Mesendoderm (in vitro differentiated cells): ENCODE data around the gene IL1RAPL1.

Experiments
- DNase-seq: peaks from one replicate; pipeline ENCODE4 v3.0.0; 2013
- H2AK5ac ChIP-seq: 2 replicates; pipeline ENCODE4 v1.6.1; 2013; ENCODE audit warnings: low read length, inconsistent platforms
- H2BK120ac ChIP-seq: 2 replicates; pipeline ENCODE4 v1.6.1; 2013; ENCODE audit warnings: low read depth, mild to moderate bottlenecking, low read length, moderate library complexity, mixed read lengths
- H2BK15ac ChIP-seq: replicated peaks from 2 replicates; pipeline ENCODE4 v1.6.1; 2013; ENCODE audit warnings: low read depth, mild to moderate bottlenecking, moderate library complexity
- H2BK5ac ChIP-seq: 2 replicates; pipeline ENCODE4 v1.6.1; 2013; ENCODE audit warnings: low read length, inconsistent platforms
- H3K18ac ChIP-seq: 2 replicates; pipeline ENCODE4 v1.6.1; 2013; ENCODE audit warnings: mild to moderate bottlenecking, low read length, mixed read lengths
- H3K23ac ChIP-seq: one replicate; pipeline ENCODE4 v1.6.1; 2013; ENCODE audit warnings: low read length
- H3K27ac ChIP-seq: 2 replicates; pipeline ENCODE4 v1.5.1; 2013; ENCODE audit warnings: low read depth, mild to moderate bottlenecking, inconsistent platforms, low read length, moderate library complexity
- H3K27me3 ChIP-seq: 2 replicates; pipeline ENCODE4 v1.6.1; 2013; ENCODE audit warnings: low read length, control low read depth, mild to moderate bottlenecking, inconsistent platforms; ENCODE audit not compliant: insufficient read depth, poor library complexity
- H3K36me3 ChIP-seq: 2 replicates; pipeline ENCODE4 v1.6.1; 2013; ENCODE audit warnings: low read length, inconsistent platforms; ENCODE audit not compliant: control insufficient read depth, insufficient read depth
- H3K4ac ChIP-seq: one replicate; pipeline ENCODE4 v1.6.1; 2013; ENCODE audit warnings: low read depth, mild to moderate bottlenecking, low read length, moderate library complexity
- H3K4me1 ChIP-seq: 2 replicates; pipeline ENCODE4 v1.6.1; 2013; ENCODE audit warnings: low read depth, low read length, inconsistent platforms; ENCODE audit not compliant: control insufficient read depth
- H3K4me2 ChIP-seq: 2 replicates; pipeline ENCODE4 v1.6.1; 2013; ENCODE audit warnings: low read length
- H3K4me3 ChIP-seq: 2 replicates; pipeline ENCODE4 v1.5.1; 2013; ENCODE audit warnings: mild to moderate bottlenecking, low read length
- H3K56ac ChIP-seq: one replicate; pipeline ENCODE4 v1.6.1; 2013; ENCODE audit warnings: low read length
- H3K79me1 ChIP-seq: 2 replicates; pipeline ENCODE4 v1.6.1; 2013; ENCODE audit warnings: low read length, inconsistent platforms
- H3K79me2 ChIP-seq: 2 replicates; pipeline ENCODE4 v1.6.1; 2013; ENCODE audit warnings: mild to moderate bottlenecking, low read length; ENCODE audit not compliant: control insufficient read depth, insufficient read depth
- H3K9ac ChIP-seq: 2 replicates; pipeline ENCODE4 v1.6.1; 2013; ENCODE audit warnings: low read length, inconsistent platforms
- H4K5ac ChIP-seq: one replicate; pipeline ENCODE4 v1.6.1; 2013; ENCODE audit warnings: low read length
- H4K8ac ChIP-seq: one replicate; pipeline ENCODE4 v1.6.1; 2013; ENCODE audit warnings: low read depth, mild to moderate bottlenecking, control low read depth, low read length, moderate library complexity
- WGBS: extraction: QIAGEN DNeasy Blood & Tissue Kit; methylation state at CpG from one replicate; pipeline ENCODE4 v1.1.7; 2013; ENCODE audit warnings: low lambda C conversion rate, missing lambda C conversion rate; ENCODE audit not compliant: insufficient coverage; ENCODE audit errors: extremely low coverage; 5-methylcytosine and 5-hydroxymethylcytosine counted together

The IL1RAPL1 gene

DNA sequence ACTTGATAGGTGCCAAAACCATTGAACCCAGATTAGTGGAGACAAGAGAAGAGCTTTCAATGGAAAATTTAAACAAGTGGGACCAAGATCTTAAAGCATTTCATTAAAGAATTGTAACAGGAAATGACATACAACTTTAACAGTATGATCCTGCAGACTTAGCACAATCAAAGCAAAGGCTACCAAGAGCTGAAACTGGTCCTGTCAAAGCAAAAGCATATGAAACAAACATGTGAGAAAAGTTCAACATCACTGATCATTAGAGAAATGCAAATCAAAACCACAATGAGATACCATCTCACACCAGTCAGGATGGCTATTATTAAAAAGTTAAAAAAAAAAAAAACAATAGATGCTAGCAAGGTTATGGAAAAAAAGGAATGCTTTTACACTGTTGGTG is 425.6 kb downstream of the IL1RAPL1 start:
- H4K5ac ChIP-seq, result no peak overlapping the region
- H2BK5ac ChIP-seq, result no peak overlapping the region
- no peak overlapping the region for H2BK15ac ChIP-seq
- H4K8ac ChIP-seq, result no peak overlapping the region
- no peak overlapping the region for H3K18ac ChIP-seq
- H3K23ac ChIP-seq, result no peak overlapping the region
- no peak overlapping the region for H2AK5ac ChIP-seq
- H3K79me2 ChIP-seq, result no peaks in the 10 kb centered on the region
- no peak overlapping the region for H3K27ac ChIP-seq
- H3K56ac ChIP-seq, result no peak overlapping the region
- H3K79me1 ChIP-seq, result no peaks in the 10 kb centered on the region
- H3K4me2 ChIP-seq, result no peak overlapping the region
- no peak overlapping the region for H3K9ac ChIP-seq
- H3K36me3 ChIP-seq, result no peaks in the 10 kb centered on the region
- no peak for DNase-seq
- no peak overlapping the region for H3K4me3 ChIP-seq
- no peak overlapping the region for H2BK120ac ChIP-seq
- no peak overlapping the region for H3K4ac ChIP-seq
- H3K4me1 ChIP-seq, result no peaks in the 10 kb centered on the region
- H3K27me3 ChIP-seq, result no peaks in the 10 kb centered on the region

DNA sequence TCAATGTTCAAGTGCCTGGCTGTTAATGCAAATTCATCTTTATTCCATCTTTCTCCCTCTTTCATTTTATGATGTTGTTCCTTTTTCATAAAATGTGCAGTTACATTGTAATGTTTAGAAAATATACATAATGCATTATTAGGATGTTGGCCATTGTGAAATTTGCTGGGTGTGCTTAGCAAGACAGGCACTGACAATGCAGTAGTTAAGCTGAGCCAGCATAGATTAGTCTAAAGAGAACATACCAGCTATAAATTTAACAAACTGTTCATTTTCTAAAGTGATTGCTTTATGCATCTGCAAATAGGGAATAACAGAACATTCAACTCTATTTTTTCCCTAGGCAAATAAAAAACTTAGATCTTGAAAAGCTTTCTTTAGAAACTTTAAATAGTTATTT is 436.0 kb downstream of the IL1RAPL1 start:
- no peak overlapping the region for H3K18ac ChIP-seq
- no peak overlapping the region for H2BK120ac ChIP-seq
- DNase-seq, result no peak
- no peaks in the 10 kb centered on the region for H3K36me3 ChIP-seq
- no peak overlapping the region for H3K56ac ChIP-seq
- H2AK5ac ChIP-seq, result no peak overlapping the region
- no peak overlapping the region for H3K9ac ChIP-seq
- H3K27ac ChIP-seq, result no peak overlapping the region
- no peak overlapping the region for H3K4me3 ChIP-seq
- H3K27me3 ChIP-seq, result no peaks in the 10 kb centered on the region
- H4K5ac ChIP-seq, result no peak overlapping the region
- no peak overlapping the region for H4K8ac ChIP-seq
- H2BK15ac ChIP-seq, result no peak overlapping the region
- H3K4me2 ChIP-seq, result no peak overlapping the region
- no peaks in the 10 kb centered on the region for H3K79me1 ChIP-seq
- no peak overlapping the region for H2BK5ac ChIP-seq
- H3K4ac ChIP-seq, result no peak overlapping the region
- no peaks in the 10 kb centered on the region for H3K79me2 ChIP-seq
- H3K23ac ChIP-seq, result no peak overlapping the region
- no peaks in the 10 kb centered on the region for H3K4me1 ChIP-seq

DNA sequence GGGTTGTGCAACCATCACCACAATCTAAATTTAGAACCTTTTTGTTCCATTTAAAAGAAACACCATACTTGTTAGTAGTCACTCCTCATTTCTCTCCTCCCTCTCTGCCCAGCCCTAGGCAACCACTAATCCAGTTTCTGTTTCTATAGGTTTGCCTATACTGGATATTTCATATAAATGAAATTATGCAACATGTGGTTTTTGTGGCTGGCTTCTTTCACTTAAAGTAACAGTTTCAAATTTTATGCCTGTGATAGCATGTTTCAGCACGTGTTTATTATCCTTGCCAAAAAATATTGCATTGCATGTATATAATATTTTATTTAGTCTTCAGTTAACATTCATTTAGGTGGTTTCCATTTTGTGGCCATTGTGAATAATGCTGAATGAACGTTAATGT is 437.6 kb downstream of the IL1RAPL1 start:
- Histone ChIP-seq H3K4me2 (no peak overlapping the region), H2AK5ac (no peak overlapping the region), H3K79me1 (no peaks in the 10 kb centered on the region), H3K27me3 (no peaks in the 10 kb centered on the region), H3K79me2 (no peaks in the 10 kb centered on the region), H3K56ac (no peak overlapping the region), H3K36me3 (no peaks in the 10 kb centered on the region), H3K18ac (no peak overlapping the region), H2BK120ac (no peak overlapping the region), H3K27ac (no peak overlapping the region), H3K4me3 (no peak overlapping the region), H2BK15ac (no peak overlapping the region), H2BK5ac (no peak overlapping the region), H3K4me1 (no peaks in the 10 kb centered on the region), H3K9ac (no peak overlapping the region), H3K23ac (no peak overlapping the region), H3K4ac (no peak overlapping the region), H4K5ac (no peak overlapping the region), H4K8ac (no peak overlapping the region)
- DNase-seq, result no peak
- no CpG with 5 or more reads among the region's 2 CpGs for WGBS

DNA sequence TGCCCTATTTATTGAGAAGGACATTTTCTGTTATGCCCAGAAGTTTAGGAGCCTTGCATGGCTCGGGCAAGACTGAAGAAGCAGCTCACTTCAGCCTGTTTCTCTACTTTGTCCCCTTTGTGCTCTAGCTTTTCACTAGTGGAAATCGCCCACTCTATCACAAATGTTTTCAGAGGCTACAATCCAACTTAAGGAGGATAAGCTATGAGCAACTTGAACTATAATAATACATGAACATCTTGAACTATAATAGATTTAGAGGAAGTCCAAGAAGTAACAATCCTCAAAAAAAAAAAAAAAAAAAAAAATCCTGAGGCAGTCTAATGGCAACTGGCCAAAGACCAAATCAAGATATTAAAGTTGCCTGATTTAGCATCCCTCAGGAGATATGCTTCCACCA is 452.3 kb downstream of the IL1RAPL1 start:
- H4K8ac ChIP-seq, result no peak overlapping the region
- no peak overlapping the region for H3K56ac ChIP-seq
- no peak overlapping the region for H3K18ac ChIP-seq
- H2BK5ac ChIP-seq, result no peak overlapping the region
- H3K27me3 ChIP-seq, result no peaks in the 10 kb centered on the region
- H3K4me2 ChIP-seq, result no peak overlapping the region
- no peak overlapping the region for H2AK5ac ChIP-seq
- no peak overlapping the region for H3K4ac ChIP-seq
- H3K27ac ChIP-seq, result no peak overlapping the region
- no peak overlapping the region for H3K23ac ChIP-seq
- no peak overlapping the region for H3K9ac ChIP-seq
- no peak overlapping the region for H2BK15ac ChIP-seq
- WGBS, result no CpG with 5 or more reads among the region's 2 CpGs
- no peaks in the 10 kb centered on the region for H3K79me2 ChIP-seq
- no peak for DNase-seq
- no peaks in the 10 kb centered on the region for H3K4me1 ChIP-seq
- H3K36me3 ChIP-seq, result no peaks in the 10 kb centered on the region
- H3K79me1 ChIP-seq, result no peaks in the 10 kb centered on the region
- H3K4me3 ChIP-seq, result no peak overlapping the region
- no peak overlapping the region for H2BK120ac ChIP-seq
- H4K5ac ChIP-seq, result no peak overlapping the region

DNA sequence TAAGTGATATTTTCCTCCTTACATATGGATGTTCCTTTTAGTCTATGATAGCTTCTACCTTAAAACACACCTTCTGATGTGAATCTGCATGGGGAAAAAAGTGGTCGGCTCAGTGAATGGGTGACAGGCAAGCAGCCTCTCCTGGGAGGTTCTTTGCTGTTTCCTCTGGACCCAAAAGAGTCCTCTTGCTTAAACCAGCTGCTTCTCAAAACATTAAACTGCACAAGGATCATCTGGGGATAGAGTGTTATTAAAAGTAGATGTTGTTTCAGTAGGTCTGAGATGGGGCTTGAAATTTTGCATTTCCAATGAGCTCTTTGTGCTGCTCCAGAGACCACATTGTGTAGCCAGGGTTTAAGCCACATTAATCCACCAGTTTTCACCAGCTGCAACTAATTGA is 452.9 kb downstream of the IL1RAPL1 start:
- WGBS, result no CpG with 5 or more reads among the region's 1 CpG
- Histone ChIP-seq H3K9ac (no peak overlapping the region), H2BK15ac (no peak overlapping the region), H3K56ac (no peak overlapping the region), H3K23ac (no peak overlapping the region), H3K4me3 (no peak overlapping the region), H2BK120ac (no peak overlapping the region), H2AK5ac (no peak overlapping the region), H3K36me3 (no peaks in the 10 kb centered on the region), H2BK5ac (no peak overlapping the region), H3K79me2 (no peaks in the 10 kb centered on the region), H3K27ac (no peak overlapping the region), H3K4ac (no peak overlapping the region), H3K18ac (no peak overlapping the region), H4K8ac (no peak overlapping the region), H3K4me1 (no peaks in the 10 kb centered on the region), H3K27me3 (no peaks in the 10 kb centered on the region), H4K5ac (no peak overlapping the region), H3K4me2 (no peak overlapping the region), H3K79me1 (no peaks in the 10 kb centered on the region)
- DNase-seq, result no peak

DNA sequence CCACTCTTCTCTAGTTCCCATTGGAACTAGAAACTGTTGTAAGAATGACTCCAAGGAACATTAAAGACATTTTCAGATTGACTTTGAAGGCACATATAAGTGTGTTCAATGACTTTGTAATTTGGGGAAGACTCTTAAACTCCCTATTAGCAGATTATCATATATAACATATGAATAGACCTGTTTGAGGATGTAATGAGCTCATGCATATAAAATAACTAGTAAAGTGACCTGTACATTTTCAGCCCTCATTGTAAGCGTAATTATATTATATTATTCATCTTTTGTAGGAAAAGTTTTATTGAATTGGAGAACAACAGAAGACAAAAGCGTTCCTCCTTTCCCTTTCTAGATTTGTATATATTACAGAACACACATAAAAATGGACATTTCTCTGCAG is 455.1 kb downstream of the IL1RAPL1 start:
- H3K36me3 ChIP-seq, result no peaks in the 10 kb centered on the region
- no peaks in the 10 kb centered on the region for H3K4me1 ChIP-seq
- H4K5ac ChIP-seq, result no peak overlapping the region
- no peak overlapping the region for H2BK120ac ChIP-seq
- no peak overlapping the region for H2BK15ac ChIP-seq
- no peak overlapping the region for H3K4ac ChIP-seq
- no peak overlapping the region for H3K9ac ChIP-seq
- no peak for DNase-seq
- no peak overlapping the region for H4K8ac ChIP-seq
- no peak overlapping the region for H3K4me3 ChIP-seq
- no peaks in the 10 kb centered on the region for H3K27me3 ChIP-seq
- H3K27ac ChIP-seq, result no peak overlapping the region
- WGBS, result no CpG with 5 or more reads among the region's 2 CpGs
- H2BK5ac ChIP-seq, result no peak overlapping the region
- no peaks in the 10 kb centered on the region for H3K79me2 ChIP-seq
- no peak overlapping the region for H3K56ac ChIP-seq
- H3K4me2 ChIP-seq, result no peak overlapping the region
- no peak overlapping the region for H2AK5ac ChIP-seq
- no peak overlapping the region for H3K23ac ChIP-seq
- no peak overlapping the region for H3K18ac ChIP-seq
- H3K79me1 ChIP-seq, result no peaks in the 10 kb centered on the region
